GM11168 (cell line): ENCODE results near the gene TRIM54.
"Not testable (repeated sequence)": the region's sequence is repeated elsewhere in the genome, so short reads cannot be mapped to it uniquely, and the experiment has no call there.

Source experiments
- in situ Hi-C: fragments of 300-500 bp; cut with MboI; formaldehyde crosslinking; loops from one replicate; pipeline ENCODE4 v1.12.0; 2022; ENCODE audit warnings: low sequenced_read_pairs; ENCODE audit not compliant: unreplicated experiment

The TRIM54 gene

GRCh38 chr2:27280826-27281225 is 1.4 kb upstream of the TRIM54 start:
- in situ Hi-C loops: no loop called here

- in situ Hi-C loops: no loop called here
These were observed 787 bp upstream of the TRIM54 start for GRCh38 chr2:27281442-27281841.

- in situ Hi-C loops: no loop called here
These were observed 663 bp downstream of the TRIM54 start for GRCh38 chr2:27282892-27283291.

GRCh38 chr2:27284996-27285395 is 2.8 kb downstream of the TRIM54 start:
- in situ Hi-C loops: no loop called here

GRCh38 chr2:27285481-27285880 is 3.3 kb downstream of the TRIM54 start:
- in situ Hi-C loops: no loop called here

- in situ Hi-C loops: no loop called here
These were observed 6.4 kb downstream of the TRIM54 start for GRCh38 chr2:27288610-27289009.

- in situ Hi-C loops: no loop called here
These were observed 8.3 kb downstream of the TRIM54 start for GRCh38 chr2:27290549-27290948.

- in situ Hi-C loops: no loop called here
These were observed 9.6 kb downstream of the TRIM54 start for GRCh38 chr2:27291865-27292264.

GRCh38 chr2:27294928-27295327 is 12.7 kb downstream of the TRIM54 start:
- in situ Hi-C loops: no loop called here

GRCh38 chr2:27296481-27296880 is 14.3 kb downstream of the TRIM54 start:
- in situ Hi-C loops: no loop called here

- in situ Hi-C loops: no loop called here
These were observed 15.0 kb downstream of the TRIM54 start for GRCh38 chr2:27297195-27297594.

- in situ Hi-C loops: no loop called here
These were observed 16.3 kb downstream of the TRIM54 start for GRCh38 chr2:27298391-27299080.

- in situ Hi-C loops: not testable (repeated sequence)
These were observed 18.4 kb downstream of the TRIM54 start for GRCh38 chr2:27300606-27301005.

GRCh38 chr2:27303093-27304025 is 21.1 kb downstream of the TRIM54 start:
- in situ Hi-C loops: no loop called here

- in situ Hi-C loops: no loop called here
These were observed 22.4 kb downstream of the TRIM54 start for GRCh38 chr2:27304488-27305240.

GRCh38 chr2:27305516-27305915 is 23.3 kb downstream of the TRIM54 start:
- in situ Hi-C loops: no loop called here

GRCh38 chr2:27306136-27306535 is 23.9 kb downstream of the TRIM54 start:
- in situ Hi-C loops: no loop called here

GRCh38 chr2:27306573-27307286 is 24.5 kb downstream of the TRIM54 start:
- in situ Hi-C loops: no loop called here

- in situ Hi-C loops: no loop called here
These were observed 25.0 kb downstream of the TRIM54 start for GRCh38 chr2:27307287-27307544.

- in situ Hi-C loops: no loop called here
These were observed 25.5 kb downstream of the TRIM54 start for GRCh38 chr2:27307545-27308358.
